GM19467 (cell line): ENCODE results near the gene MLC1.

Source experiments
- ATAC-seq: cut with Tn5 transposase; IDR thresholded peaks from one replicate; pipeline ENCODE4 v1.9.1; 2021; ENCODE audit warnings: mild to moderate bottlenecking, moderate library complexity; ENCODE audit not compliant: unreplicated experiment

The MLC1 gene

DNA sequence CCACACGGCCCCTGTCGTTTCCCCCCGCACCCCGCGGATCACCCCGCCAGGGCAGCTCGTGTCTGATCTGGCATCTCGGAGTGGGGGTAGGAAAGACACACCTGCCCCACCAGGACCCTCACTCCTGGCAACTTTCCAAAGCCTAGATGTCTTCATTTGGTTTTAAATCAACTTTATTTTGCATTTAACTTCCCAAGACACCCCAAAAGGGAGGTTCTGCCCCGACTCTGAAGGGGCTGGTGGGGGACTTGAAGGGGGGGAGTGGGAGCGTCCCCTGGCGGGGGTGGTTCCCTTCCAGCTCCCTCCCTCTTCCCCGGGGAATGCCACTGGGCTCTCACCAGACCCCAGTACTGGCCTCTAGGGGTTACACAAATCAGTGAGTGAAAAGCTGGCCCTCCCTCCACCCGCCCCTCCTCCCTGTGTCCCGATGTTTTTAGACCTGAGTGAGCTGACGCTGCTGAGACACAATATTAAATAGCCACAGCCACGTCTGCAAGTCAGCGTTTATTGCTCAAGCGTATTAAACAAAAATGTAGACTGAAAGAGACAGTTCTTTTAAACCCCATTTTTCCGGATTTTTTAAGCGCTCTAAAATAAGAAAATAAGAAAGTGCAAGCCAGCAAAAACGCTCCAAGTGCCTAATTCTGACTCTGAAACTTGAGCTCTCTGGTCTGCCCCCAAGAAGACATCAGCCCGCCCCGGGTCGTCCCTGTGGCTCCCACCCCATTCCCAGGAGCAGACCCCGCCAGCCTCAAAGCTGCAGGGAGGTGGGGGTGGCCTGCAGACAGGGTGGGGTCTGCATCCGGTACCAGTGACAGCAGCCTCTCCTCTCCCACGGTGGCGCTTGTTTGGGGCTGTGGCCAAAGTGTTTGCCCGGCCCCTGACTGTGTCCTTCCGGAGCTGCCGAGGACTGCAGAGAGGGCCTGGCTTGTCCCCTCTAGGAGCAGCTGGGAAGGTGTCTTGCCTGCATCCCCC, 26.0 kb downstream of the MLC1 start:
- ATAC-seq: no peak

DNA sequence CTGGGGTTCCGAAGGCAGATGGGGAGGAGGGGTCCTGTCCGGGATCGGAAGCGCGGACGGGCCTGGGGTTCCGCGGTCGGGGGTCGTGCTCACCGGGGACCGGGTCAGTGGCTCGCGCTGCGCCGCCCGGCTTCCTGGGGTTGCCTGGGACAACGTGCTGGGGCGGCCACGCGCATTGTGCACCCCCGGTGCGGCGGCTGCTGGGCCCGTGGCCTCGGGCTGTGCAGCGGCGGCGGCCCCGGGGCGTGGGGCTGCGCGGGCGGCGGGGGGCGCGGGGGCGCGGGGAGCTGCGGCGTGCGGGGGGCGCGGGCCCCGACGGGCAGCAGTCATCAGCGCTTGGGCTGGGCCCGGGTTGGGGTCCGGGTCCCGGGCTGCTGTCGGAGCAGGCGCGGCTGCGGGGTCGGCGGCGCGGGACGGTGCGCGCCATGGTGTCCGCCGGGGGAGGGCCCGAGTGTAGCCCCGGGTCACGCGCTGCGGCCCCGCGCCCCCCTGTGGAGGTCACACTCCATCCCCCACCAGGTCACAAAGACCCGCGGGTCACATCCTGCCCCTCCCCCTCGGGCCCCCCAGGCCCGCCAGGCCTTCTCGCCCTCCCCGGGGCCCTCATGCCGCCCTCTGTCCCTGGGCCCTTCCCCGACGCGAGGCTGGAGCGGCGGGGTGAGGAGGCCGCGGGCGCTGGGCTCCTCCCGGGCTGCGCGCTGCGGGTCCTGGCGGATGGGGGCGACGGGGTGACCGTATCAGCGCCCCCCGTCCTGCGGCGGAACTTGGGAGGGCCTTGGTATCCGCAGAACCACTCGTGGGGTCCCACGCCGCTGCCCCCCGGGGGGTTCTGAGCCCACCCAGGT, 26.9 kb downstream of the MLC1 start, which contains the start of gene TTLL8:
TTLL8 (minus strand) TSS at position 238 of the 845 bp plus-strand sequence.
- ATAC-seq: no peak

DNA sequence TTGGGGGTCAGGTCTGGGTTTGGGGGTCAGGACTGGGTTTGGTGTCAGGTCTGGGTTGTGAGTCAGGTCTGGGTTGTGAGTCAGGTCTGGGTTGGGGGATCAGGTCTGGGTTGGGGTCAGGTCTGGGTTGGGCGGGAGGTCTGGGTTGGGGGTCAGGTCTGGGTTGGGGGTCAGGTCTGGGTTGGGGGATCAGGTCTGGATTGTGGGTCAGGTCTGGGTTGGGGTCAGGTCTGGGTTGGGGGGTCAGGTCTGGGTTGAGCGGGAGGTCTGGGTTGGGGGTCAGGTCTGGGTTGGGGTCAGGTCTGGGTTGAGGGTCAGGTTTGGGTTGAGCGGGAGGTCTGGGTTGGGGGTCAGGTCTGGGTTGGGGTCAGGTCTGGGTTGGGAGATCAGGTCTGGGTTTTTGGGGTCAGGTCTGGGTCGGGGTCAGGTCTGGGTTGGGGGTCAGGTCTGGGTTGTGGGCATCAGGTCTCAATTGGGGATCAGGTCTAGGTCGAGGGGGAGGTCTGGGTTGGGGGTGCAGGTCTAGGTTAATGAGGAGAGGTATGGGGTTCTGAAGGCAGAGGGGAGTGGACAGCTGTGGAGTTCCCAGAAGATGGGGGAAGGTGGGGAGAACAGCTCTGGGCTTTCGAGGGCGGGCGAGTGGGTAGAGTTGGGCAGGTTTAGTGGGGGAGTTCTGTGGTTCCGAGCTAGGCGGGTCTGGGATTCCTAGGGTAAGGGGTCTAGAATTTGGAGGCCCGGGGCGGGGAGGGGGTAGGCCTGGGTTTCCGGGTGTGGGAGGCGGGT, 27.8 kb downstream of the MLC1 start:
- no peak for ATAC-seq

DNA sequence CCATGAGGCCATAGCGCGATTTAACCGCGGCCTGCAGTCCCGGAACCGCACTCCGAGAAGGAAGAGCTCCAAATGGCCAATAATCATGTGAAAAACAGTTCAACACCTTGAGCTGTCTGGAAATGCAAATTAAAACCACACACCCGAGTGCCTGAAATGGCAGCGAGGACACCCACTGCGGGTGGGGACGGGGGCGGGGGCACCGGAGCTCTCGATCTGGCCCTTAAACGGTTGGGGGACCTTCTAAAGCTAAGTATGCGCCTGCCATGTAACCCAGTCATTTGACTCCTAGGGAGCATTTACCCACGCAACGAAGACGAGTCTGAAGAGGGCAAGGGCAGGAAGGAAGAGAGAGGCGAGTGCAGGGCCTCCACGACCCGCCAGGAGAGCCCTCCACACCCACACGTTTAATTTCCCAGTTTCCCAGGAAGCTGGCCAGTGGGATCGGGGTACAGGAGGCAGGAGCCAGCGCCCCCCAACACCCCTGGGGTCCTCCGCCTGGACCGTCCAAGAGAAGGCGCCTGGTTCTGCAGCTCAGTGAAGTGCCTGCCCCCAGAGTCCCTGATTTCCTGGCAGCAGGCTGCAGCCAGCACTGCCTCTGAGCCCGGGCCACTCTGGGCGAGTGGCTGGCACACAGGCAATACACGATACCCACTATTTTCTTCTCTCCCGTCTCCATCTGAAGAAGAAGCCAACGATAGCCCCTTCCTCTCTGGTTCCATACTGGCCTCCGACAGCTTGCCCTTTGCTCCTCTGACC, 28.8 kb downstream of the MLC1 start:
- ATAC-seq: no peak

DNA sequence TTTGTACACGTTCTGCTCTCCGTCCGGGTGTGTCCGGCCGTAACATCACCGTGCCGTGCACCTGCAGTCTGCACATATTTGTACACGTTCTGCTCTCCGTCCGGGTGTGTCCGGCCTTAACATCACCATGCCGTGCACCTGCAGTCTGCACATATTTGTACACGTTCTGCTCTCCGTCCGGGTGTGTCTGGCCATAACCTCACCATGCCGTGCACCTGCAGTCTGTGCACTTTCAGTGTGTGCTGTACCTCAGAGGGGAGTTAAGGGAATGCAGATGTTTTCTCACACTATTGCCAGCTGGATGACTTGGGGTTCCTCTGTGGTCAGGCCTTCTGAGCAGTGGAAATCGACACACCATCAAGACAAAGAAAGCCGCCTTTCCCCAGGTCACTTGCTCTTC, 31.4 kb downstream of the MLC1 start:
- ATAC-seq: no peak

DNA sequence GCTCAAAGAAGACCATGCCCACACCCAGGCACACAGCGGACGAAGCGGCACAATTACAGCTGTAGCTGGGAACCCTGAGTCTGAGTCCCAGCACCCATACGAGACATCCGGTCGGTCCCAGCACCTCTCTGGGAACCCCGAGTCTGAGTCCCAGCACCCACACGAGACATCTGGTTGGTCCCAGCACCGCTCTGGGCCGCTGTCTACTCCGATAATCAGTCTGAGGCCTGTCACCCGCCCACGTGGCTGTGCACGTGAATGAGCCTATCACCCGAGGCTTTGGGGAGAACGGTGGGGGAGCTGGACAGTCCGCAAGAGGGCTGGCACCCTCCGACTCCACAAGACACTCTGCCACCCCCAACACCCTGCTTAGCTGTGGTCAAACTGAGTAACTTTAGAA, 33.3 kb downstream of the MLC1 start:
- ATAC-seq: no peak

DNA sequence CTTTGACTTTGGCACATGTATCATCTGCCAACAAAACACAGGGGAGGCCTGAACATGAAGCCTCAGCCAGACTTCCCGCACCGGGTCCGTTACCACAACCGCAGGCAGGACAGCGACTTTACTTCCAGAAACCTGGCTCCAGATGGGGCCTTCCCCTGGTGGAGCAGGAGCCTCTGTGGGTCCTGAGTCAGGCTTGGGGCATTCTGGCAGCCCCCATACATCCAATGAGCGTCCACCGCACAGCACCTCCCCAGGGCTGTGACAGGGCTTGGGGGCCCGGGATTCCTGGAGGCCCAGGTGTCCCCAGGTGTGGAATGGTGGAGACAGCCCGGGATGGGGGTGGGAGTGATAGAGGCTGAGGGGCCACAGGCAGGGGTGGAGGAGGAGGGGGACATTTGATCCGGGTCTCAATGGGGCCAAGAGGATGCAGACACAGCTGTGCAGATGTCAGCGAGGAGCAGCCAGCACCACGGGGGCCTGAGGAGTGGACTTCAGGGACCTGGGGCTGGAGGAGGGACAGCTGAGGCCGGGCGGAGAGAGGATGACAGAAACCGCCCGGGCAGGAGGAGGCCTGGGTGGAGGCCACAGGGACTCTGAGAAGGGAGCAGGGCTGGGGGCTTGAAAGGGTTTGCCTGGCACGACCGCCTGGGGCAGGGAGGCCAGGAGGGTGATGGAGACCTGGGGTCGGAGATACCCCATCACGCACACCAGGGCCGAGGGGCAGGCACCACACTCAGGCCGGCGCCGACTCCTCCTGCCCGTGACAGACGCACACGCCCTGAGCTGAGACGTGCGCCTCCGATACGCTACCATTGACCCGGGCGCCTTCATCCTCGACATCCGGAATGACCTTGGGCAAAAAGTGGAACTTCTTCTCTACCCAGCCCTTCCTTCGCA, 35.7 kb downstream of the MLC1 start:
- no peak for ATAC-seq

DNA sequence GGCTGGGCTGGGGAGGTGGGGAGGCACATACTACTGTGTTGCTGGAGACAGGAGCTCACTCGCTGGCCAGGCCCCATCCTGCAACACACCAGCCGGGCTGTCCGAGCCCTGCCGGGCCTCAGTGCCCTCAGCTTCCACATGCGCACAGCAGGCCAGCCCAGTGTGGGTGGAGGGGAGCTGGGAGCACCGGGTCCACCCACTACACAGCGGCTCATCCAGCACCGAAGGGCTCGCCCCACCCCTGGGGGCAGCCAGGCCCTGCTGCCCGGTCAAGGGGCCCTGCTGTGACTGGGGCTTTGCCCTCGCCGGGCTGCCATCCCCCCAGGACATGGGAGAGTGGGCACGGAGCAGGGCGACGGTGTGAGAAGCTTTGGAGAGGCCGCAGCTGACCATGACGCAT, 36.4 kb downstream of the MLC1 start:
- ATAC-seq: no peak

DNA sequence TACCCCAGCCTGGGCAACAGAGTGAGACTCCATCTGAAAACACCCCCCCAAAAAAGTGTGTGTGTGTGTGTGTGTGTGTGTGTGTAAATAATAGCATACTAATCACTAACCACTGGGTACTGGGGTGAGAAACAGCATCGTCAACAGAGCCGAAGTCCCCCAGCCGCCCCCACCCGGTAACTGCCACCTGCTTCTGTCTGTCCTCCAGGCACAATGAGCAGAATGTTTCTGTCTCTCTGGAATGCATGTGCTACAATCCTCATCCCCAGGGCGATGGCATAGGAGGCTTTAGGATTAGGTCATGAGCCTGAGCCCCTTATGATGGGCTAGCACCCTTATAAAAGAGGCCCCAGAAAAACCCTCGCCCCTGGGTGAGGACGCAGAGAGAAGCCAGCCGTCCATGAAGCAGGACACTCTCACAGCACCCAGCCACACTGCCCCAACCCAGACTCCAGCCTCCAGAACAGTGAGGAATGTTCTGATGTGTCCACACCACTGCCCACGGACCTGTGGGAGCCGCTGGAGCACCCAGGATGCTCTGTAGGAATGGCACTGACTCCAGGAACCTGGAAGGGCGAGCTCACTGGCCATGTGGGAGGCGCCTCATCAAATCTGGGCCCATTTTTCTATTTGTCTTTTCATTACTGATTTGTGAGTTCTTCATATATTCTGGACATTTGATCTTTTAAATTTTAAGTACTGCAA, 37.0 kb downstream of the MLC1 start:
- no peak for ATAC-seq

DNA sequence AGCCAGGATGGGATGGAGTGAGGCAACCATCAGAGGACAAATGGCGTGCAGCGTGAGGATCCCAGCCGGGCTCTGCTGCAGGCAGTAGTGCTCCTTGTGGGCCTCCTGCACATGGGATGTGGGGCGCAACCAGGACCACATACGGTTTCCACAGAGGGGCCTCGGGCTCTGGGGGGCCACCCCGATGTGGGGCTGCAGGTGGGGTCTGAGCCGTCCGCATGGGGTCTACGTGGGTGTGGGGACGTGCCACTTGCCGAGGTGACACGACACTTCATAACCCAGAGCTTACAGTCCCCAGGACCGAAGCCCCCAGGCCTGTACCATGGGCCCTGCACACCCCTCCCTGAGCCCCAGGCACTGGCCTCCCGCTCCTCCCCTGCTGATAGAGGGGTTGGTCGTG, 37.9 kb downstream of the MLC1 start:
- ATAC-seq: no peak

DNA sequence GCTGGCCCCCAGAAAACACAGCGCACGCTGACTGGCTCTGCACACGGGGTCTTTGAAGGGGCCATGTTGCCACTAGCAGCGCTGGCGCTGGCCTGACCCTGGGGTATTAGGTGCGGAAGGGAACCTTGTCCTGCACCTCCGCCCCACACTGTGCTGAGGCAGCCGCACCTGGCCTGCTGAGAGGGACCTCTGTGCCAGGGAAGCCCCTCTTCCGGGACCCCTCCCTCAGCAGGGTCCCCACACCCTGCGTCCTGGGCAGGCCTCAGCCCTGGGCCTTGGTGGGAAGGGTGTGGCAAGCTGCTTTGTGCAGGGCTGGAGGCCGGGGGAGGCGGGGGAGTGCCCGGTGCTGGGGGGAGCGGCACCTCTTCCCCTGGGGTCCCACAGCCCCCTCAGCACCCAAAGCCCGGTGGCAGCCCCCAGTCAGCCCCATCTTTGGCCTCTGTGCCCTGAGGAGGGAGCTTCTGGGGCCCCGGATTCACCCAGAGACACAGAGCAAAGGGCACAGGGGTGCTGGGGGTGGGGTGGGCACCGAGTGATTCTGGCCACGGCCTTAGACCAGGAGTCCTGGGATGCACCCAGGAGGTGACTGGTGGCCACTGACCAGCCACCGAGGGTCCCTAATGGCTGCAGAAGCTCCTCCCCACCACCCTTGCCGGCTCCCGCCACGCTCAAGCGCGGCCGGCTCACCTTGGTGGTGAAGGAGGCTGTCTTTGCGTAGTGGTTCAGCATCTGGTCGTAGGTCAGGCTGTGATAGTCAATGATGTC, 38.6 kb downstream of the MLC1 start:
- no peak for ATAC-seq

DNA sequence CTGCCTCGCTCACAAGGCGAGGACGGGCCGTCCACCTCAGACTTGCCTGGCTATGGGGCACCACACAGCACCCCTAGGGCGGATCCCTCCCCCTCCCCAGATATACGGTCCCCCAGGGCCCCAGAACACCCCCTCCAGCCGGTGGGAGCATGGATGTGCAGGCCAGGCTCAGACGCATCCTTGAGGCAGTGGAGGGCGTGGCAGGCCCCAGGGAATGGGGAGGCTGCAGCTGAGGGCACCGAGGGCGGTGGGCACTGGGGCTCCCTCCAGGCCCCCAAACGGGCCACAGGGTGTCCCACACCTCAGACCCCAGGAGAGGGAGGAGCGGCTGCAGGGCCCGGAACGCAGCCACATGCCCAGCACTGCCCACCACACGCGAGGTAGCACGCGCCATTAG, 39.2 kb downstream of the MLC1 start:
- no peak for ATAC-seq

DNA sequence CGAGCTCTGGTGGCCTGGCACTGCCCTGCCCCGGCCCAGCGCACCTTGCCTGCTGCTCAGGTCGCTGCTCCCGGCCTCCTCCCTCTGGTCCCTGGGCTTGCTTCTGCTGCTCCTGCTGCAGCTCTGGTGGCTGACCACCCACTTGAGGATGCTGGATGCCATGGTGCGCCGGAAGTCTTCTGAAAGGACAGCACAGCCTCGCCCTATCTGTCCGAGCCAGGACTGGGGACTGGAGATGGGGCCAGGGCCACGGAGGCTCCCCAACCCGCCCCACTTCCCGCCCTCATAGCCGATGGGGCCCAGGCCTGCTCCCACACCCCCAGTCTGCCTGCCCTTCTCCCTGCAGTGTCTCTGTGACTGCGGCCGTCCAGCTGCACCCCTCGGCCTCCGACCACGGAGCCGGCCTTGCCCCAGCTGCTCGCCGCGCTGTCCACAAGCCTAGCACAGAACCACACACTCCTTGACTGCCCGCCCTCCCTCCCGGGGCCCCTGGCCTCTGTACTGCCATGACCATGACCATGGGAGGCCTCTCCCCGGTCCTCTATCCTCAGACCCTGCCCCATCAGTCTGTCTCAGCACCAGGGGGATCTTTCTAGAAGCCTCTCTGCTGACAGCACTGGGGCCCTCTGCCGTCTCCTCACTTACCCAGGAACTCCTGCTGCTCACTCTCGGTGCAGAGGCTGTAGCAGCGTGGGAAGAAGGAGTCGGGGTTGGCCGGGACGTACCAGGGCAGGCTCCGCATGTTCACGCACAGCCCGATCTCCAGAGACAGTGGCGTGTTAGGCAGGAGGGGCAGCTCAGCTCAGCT, 39.8 kb downstream of the MLC1 start:
- ATAC-seq: no peak

DNA sequence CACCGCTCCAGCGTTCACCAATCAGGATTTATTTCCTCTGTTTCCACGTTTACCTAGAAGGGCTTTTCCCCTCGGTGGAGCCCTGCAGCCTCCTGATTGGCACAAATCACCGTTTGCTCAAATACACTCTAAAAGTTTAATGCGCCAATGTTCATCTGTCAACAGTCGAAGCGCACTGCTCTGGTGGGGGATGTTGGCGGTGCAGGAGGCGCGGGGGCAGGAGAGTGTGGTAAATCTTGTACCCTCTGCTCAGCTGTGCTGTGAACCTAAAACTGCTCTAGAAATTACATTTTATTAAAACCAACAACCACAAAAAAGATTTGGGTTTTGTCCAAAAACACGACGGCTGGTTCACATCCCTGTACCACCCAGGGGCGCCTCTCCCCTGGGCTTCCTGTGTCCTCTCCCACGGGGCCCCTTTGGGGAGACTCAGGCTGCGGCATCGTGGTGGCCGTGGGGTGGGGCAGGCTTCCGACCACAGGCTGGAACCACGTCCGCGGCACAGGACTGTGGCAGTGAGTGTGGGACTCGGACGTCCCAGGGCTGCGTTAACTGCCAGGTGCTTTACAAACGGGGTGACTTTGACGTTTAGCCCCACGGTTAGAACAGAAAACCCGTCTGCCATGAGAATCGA, 40.6 kb downstream of the MLC1 start:
- no peak for ATAC-seq

DNA sequence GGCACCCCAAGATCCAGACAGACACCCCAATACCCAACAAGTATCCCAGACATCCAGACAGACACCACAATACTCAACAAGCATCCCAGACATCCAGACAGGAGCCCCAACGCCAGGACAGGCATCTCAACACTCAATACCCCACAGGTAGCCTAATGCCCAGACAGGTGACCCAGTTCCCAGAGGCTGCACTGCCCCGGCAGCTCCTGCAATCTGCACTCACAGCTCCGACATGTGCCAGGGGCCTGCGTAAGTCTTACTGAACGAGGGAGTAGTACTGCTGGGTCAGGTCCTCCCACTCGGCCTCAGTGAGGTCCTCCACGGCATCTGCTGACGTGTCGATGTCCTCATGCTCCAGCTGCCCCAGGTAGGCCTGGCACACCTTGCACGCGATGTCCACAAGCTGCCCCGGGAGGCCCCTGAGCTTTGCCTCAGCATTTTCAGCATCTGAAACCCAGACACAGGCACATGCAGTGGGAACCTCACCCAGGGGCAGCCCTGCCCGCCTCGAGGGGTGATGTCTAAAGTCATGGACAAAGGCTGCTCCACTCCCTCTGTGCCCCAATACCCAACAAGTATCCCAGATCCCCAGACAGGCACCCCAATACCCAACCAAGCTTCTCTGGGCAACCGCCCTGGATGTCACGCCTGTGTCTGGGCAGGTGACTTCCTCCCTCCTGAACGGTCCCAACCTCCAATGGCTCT, 43.7 kb downstream of the MLC1 start:
- no peak for ATAC-seq

DNA sequence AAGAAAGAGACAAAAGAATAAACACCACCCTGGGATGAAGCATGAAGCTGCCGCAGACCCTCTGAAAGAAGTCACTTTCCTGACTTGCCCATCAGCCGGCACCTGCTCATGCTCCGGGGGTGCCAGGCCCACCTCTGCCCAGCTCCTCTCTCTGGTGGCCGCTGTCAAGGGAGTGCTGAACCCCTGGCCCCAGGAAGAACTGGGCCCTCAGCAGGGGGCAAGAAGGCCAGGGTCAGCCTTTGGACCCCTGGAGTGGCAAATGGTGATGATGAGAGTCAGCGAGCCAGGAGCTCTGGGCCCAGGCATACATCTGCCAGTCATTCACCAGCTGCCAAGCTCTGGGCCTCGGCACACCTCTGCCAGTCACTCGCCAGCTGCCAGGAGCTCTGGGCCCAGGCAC, 44.5 kb downstream of the MLC1 start:
- ATAC-seq: no peak
